Measurements from ENCODE around the gene AMMECR1L. TPM values are rescaled to one million over a fixed set of nuclear protein-coding genes. Genes with fewer than 3 reads are reported as not detected.
"Not testable (repeated sequence)": the region's sequence is repeated elsewhere in the genome, so short reads cannot be mapped to it uniquely, and the experiment has no call there.

Gene AMMECR1L
- total RNA-seq, 4 donors from 2014 or later: 10.4 to 13.2 (median 11.4) TPM

DNA sequence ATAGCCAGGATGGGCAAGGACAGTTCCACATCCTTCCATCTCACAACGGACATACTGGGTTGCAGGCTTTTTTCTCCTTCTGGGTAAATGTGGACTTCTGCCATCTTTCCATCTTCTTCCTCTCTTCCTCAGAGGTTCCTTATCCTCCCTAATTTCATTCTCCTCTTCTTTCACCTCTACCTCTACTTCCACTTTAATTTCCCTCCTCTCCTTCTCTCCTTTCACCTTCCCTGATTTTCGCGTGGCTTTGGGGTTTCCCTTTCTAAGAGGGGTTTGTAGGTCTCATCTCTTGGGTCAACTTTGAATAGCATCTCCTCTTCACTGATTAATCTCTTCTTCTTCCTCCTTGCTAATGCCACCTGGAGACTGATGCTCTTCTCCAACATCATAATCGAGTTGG is 44.9 kb downstream of the AMMECR1L start:
- peaks cover 0 to 13% (median 6%) of the 10 kb centered on the region in 4 donors for H3K36me3 ChIP-seq
- no peaks in the 10 kb centered on the region for H3K27me3 ChIP-seq
- WGBS: 88% methylated on average over 4 of the region's 4 CpGs
- no peak overlapping the region for H3K4me3 ChIP-seq
- TF ChIP-seq POLR2AphosphoS5 (IDR thresholded peaks at IDR 0.05): no peak
- TF ChIP-seq POLR2A (IDR thresholded peaks at IDR 0.05; ENCODE audit: low read depth): no peak
- TF ChIP-seq EP300 (IDR thresholded peaks at IDR 0.05): no peak
- TF ChIP-seq, protein P1, sequence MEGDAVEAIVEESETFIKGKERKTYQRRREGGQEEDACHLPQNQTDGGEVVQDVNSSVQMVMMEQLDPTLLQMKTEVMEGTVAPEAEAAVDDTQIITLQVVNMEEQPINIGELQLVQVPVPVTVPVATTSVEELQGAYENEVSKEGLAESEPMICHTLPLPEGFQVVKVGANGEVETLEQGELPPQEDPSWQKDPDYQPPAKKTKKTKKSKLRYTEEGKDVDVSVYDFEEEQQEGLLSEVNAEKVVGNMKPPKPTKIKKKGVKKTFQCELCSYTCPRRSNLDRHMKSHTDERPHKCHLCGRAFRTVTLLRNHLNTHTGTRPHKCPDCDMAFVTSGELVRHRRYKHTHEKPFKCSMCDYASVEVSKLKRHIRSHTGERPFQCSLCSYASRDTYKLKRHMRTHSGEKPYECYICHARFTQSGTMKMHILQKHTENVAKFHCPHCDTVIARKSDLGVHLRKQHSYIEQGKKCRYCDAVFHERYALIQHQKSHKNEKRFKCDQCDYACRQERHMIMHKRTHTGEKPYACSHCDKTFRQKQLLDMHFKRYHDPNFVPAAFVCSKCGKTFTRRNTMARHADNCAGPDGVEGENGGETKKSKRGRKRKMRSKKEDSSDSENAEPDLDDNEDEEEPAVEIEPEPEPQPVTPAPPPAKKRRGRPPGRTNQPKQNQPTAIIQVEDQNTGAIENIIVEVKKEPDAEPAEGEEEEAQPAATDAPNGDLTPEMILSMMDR (IDR thresholded peaks at IDR 0.05): no peak
- no peak for DNase-seq (ENCODE audit: extremely low spot score)
- no peaks in the 10 kb centered on the region for H3K4me1 ChIP-seq
- H3K27ac ChIP-seq (replicated peaks in 1 of 4): no peak overlapping the region
- intact Hi-C loops (cut with DNase I): no loop called here
- H3K9me3 ChIP-seq: no peaks in the 10 kb centered on the region

DNA sequence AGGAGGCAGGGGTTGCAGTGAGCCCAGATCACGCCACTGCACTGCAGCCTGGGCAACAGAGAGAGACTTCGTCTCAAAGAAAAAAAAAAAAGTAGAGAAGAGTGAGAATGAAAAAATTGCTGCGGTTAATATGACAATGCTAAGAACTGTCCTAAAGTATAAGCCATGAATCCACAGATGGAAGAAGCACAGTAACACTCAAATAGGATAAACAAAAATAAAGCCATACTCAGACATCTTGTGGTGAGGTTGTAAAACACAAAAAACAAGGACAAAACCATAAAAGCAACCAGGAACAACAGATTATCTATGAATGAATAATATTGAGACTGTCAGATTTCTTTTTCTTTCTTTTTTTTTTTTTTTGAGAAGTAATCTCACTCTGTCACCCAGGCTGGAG is 50.8 kb downstream of the AMMECR1L start:
- peaks cover 0 to 4% (median 0%) of the 10 kb centered on the region in 4 donors for H3K27me3 ChIP-seq
- TF ChIP-seq, protein P1 (IDR thresholded peaks at IDR 0.05): no peak
- TF ChIP-seq POLR2AphosphoS5 (IDR thresholded peaks at IDR 0.05) (no peak), POLR2A (IDR thresholded peaks at IDR 0.05; ENCODE audit: low read depth) (no peak), EP300 (IDR thresholded peaks at IDR 0.05) (no peak)
- H3K9me3 ChIP-seq: no peaks in the 10 kb centered on the region
- no peaks in the 10 kb centered on the region for H3K36me3 ChIP-seq
- H3K4me1 ChIP-seq: no peaks in the 10 kb centered on the region
- no peak for DNase-seq (ENCODE audit: extremely low spot score)
- WGBS: 82% methylated on average over 3 of the region's 3 CpGs
- H3K4me3 ChIP-seq: no peak overlapping the region
- no peak overlapping the region for H3K27ac ChIP-seq (replicated peaks in 1 of 4)
- intact Hi-C loops (cut with DNase I): no loop called here

DNA sequence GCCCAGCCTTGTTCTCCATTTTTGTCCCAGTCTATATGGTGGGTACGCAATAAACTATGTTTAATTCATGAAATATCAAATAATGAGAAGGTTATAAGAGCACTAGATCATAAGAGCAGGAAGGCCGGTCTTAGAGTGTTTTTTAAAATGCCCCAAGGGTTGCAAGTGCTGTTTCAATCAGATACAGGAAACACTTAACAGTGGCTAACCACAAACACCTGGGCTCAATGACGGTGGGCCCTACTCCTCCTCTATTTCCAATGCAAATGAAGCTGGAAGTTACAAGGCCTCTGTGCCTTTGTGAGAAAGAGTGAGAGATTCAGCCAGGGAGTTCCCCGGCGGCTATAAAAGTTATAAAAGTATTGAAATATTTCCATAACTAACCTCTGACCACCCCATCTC is 55.9 kb downstream of the AMMECR1L start:
- TF ChIP-seq, protein P1 (IDR thresholded peaks at IDR 0.05): no peak
- TF ChIP-seq POLR2A (IDR thresholded peaks at IDR 0.05; ENCODE audit: low read depth): no peak
- no peak for TF ChIP-seq POLR2AphosphoS5 (IDR thresholded peaks at IDR 0.05)
- TF ChIP-seq EP300 (IDR thresholded peaks at IDR 0.05): no peak
- H3K27me3 ChIP-seq: peaks cover 0 to 4% (median 0%) of the 10 kb centered on the region in 4 donors
- H3K36me3 ChIP-seq: no peaks in the 10 kb centered on the region
- H3K9me3 ChIP-seq: no peaks in the 10 kb centered on the region
- WGBS: 71% methylated on average over 5 of the region's 5 CpGs
- no peak for DNase-seq (ENCODE audit: extremely low spot score)
- no peak overlapping the region for H3K27ac ChIP-seq (replicated peaks in 1 of 4)
- H3K4me1 ChIP-seq: no peaks in the 10 kb centered on the region
- intact Hi-C loops (cut with DNase I): no loop called here
- H3K4me3 ChIP-seq: no peak overlapping the region

DNA sequence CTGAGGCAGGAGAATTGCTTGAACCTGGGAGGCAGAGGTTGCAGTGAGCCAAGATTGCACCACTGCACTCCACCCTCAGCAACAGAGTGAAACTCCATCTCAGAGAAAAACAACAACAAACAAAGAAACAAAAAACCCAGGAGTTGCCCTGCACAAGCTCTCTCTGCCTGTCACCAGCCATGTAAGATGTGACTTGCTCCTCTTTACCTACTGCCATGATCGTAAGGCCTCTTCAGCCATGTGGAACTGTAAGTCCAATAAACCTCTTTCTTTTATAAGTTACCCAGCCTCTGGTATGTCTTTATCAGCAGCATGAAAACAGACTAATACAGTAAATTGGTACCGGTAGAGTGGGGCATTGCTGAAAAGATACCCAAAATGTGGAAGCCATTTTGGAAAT is 59.0 kb downstream of the AMMECR1L start:
- H3K4me1 ChIP-seq; H3K9me3 ChIP-seq; H3K36me3 ChIP-seq; DNase-seq (ENCODE audit: extremely low spot score); intact Hi-C loops (cut with DNase I); H3K27ac ChIP-seq (replicated peaks in 1 of 4); H3K4me3 ChIP-seq; H3K27me3 ChIP-seq: not testable (repeated sequence)
- 100% methylated on average over 2 of the region's 2 CpGs for WGBS

DNA sequence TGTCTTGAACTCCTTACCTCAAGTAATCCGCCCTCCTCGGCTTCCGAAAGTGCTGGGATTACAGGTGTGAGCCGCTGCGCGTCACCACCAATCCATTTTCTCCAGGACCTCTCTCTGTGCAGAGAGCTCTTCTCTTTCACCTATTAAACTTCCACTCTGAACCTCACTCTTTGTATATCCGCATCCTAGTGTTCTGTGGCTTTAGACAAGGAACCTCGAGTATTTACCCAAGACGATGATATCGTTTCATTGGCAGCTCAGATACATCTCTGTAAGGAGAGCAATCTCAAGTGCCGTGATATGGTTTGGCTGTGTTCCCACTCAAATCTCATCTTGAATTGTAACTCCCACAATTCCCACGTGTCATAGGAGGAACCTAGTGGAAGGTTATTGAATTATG is 59.7 kb downstream of the AMMECR1L start:
- 93% methylated on average over 12 of the region's 12 CpGs for WGBS
- DNase-seq (ENCODE audit: extremely low spot score): no peak
- Histone ChIP-seq H3K4me1 (no peaks in the 10 kb centered on the region), H3K9me3 (peaks cover 0 to 6% (median 0%) of the 10 kb centered on the region in 4 donors), H3K36me3 (no peaks in the 10 kb centered on the region), H3K27me3 (no peaks in the 10 kb centered on the region), H3K4me3 (no peak overlapping the region), H3K27ac (replicated peaks in 1 of 4) (no peak overlapping the region)
- TF ChIP-seq, protein P1 (IDR thresholded peaks at IDR 0.05): no peak
- TF ChIP-seq POLR2AphosphoS5 (IDR thresholded peaks at IDR 0.05) (no peak), EP300 (IDR thresholded peaks at IDR 0.05) (no peak), POLR2A (IDR thresholded peaks at IDR 0.05; ENCODE audit: low read depth) (no peak)
- intact Hi-C loops (cut with DNase I): no loop called here
